ENCODE data around the gene GDPGP1. TPM values are rescaled to one million over a fixed set of nuclear protein-coding genes. Genes with fewer than 3 reads are reported as not detected.

The GDPGP1 gene
- total and polyA plus RNA-seq, 9 of the 15 experiments (the other 6 are each of a cell fraction or from before 2014, with no cell fraction given) = 0.78 to 6.1 (median 2.8) TPM

DNA sequence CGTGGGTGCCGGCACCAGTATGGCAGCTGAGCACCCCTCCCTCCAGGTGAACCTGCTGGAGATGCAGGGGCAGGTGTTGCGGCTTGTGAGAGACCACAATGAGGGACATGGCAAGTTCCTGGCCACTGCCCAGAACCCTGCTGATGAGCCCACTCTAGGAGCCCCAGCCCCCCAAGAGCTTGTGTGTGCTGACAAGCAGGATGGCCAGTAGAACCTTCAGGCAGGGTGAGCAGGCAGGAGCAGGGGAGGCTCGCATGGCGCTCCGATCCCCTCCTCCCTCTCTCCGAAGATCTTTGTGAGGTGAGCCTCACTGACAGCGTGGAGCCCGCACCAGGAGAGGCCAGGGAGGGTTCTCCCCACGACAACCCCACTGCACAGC, 61.2 kb downstream of the GDPGP1 start:
- no peaks in the 10 kb centered on the region; a peak in 1 of 5 replicates for H3K27me3 ChIP-seq (ENCODE audit: control insufficient read depth in 2 of 2, insufficient read depth in 2 of 2, low read length in 2 of 2)
- TF ChIP-seq EWSR1 (IDR thresholded peaks at IDR 0.05; ENCODE audit: borderline replicate concordance, low read depth, partially characterized antibody) (no peak), RFX5 (IDR thresholded peaks at IDR 0.05; ENCODE audit: low read depth, low read length) (no peak), ADNP (tag; IDR thresholded peaks at IDR 0.05) (no peak)
- ATAC-seq (peak; percentile 44), DNase-seq (ENCODE audit: extremely low read depth in 1 of 4, low spot score in 3 of 4) (no peak), FAIRE-seq (no peak)
- H2AFZ ChIP-seq (ENCODE audit: low read depth, low read length) = peak overlapping the region; percentile 55; the same call in 1 of the 2 replicates
- no peaks in the 10 kb centered on the region for H3K9me1 ChIP-seq (ENCODE audit: control insufficient read depth, insufficient read depth, low read length)
- H3K27ac ChIP-seq (ENCODE audit: extremely low read depth, low read depth, low read length) = no peak overlapping the region
- intact Hi-C loops (cut with micrococcal nuclease) = loop anchor here (1.0 to 10.0 kb wide), 2 partner anchors 187 to 640 kb away; partner anchors contain the start of genes HDDC3 and UNC45A
- 31% methylated on average over 4 of the region's 10 CpGs for WGBS (ENCODE audit: insufficient coverage, low coverage, missing lambda C conversion rate)
- no peaks in the 10 kb centered on the region for H3K36me3 ChIP-seq (ENCODE audit: control insufficient read depth, insufficient read depth, low read length)
- no peaks in the 10 kb centered on the region for H3K9me3 ChIP-seq (replicated peaks; ENCODE audit: control insufficient read depth, insufficient read depth, low read depth, low read length)
- H3K4me1 ChIP-seq (replicated peaks in 1 of 2; ENCODE audit: control insufficient read depth in 2 of 2, insufficient read depth in 2 of 2, low read length in 2 of 2) = peaks cover 0 to 27% of the 10 kb centered on the region in 2 experiments; a peak in 4 of 5 replicates
- no peaks in the 10 kb centered on the region for H3K79me2 ChIP-seq (ENCODE audit: control insufficient read depth, insufficient read depth, low read length)
- no peak overlapping the region for H3K4me3 ChIP-seq
- H3K4me2 ChIP-seq (ENCODE audit: insufficient read depth, low read length) = peak overlapping the region; percentile 41; the same call in 1 of the 2 replicates
- no TSS peak for BruUV-seq (replicated peaks)
- POLR2A ChIA-PET = interaction anchor here (0.6 kb wide), 2 partner anchors 49 to 958 kb away, joined by 3 read pairs; no protein-coding TSS in a partner anchor
- no peaks in the 10 kb centered on the region for H4K20me1 ChIP-seq (replicated peaks; ENCODE audit: control insufficient read depth, insufficient read depth, low read length)
- in situ Hi-C loops (cut with MboI) = no loop called here
- peak overlapping the region in 1 of 2 experiments; percentile 2; a peak in 1 of 4 replicates for H3K9ac ChIP-seq (ENCODE audit: insufficient read depth in 1 of 2, low read depth in 2 of 2, low read length in 2 of 2)
- CTCF ChIA-PET (ENCODE audit: low intra/inter-chr PET ratio) = interaction anchor here (0.9 to 3.8 kb wide), 2 partner anchors 187 to 590 kb away, joined by 3 to 46 read pairs; no protein-coding TSS in a partner anchor

Small RNA genes lying within 50 kb of the gene (small RNA-seq; reads per million reads assigned to genes)
- not detected for gene AC091167.3
- gene RN7SL736P = not detected

Other genes starting within 250 kb of the GDPGP1 start
Only the 7 nearest of the 8 such genes appear.
- gene IDH2, start 131.7 kb upstream of the GDPGP1 start, total RNA-seq (2014; rRNA removed) = 59.2 and 74.5 TPM in 2 replicates
- 34.2 and 41.2 TPM in 2 replicates for gene IDH2, start 131.7 kb upstream of the GDPGP1 start, total RNA-seq (2014; rRNA removed; fragmentation: Illumina TruSeq; extraction: Trizol)
- gene IDH2, start 131.7 kb upstream of the GDPGP1 start, total RNA-seq (2015; rRNA removed; fragmentation: Illumina TruSeq; extraction: Trizol) = 72.3 and 72.6 TPM in 2 replicates
- 76.7 and 80.4 TPM in 2 replicates for gene IDH2, start 131.7 kb upstream of the GDPGP1 start, total RNA-seq (2021)
- gene IDH2, start 131.7 kb upstream of the GDPGP1 start, polyA plus RNA-seq (2011; rRNA removed) = 99.9 and 181 TPM in 2 replicates
- gene IDH2, start 131.7 kb upstream of the GDPGP1 start, polyA plus RNA-seq (2014; fragmentation: Illumina TruSeq; extraction: Trizol) = 83.0 and 84.4 TPM in 2 replicates
- gene IDH2, start 131.7 kb upstream of the GDPGP1 start, polyA plus RNA-seq (2014; fragmentation: Nextera tagmentation; extraction: Ambion mirVana) = 1 to 10 TPM in 1 of 2 experiments, under 1 TPM in 1; 0.70 to 3.1 TPM
- 51.1 and 52.3 TPM in 2 replicates for gene IDH2, start 131.7 kb upstream of the GDPGP1 start, polyA plus RNA-seq (2014; rRNA removed)
- gene SEMA4B, start 32.9 kb upstream of the GDPGP1 start, total RNA-seq (2014; rRNA removed) = 11.0 and 38.7 TPM in 2 replicates
- gene SEMA4B, start 32.9 kb upstream of the GDPGP1 start, total RNA-seq (2014; rRNA removed; fragmentation: Illumina TruSeq; extraction: Trizol) = 8.5 and 10.7 TPM in 2 replicates
- gene SEMA4B, start 32.9 kb upstream of the GDPGP1 start, total RNA-seq (2015; rRNA removed; fragmentation: Illumina TruSeq; extraction: Trizol) = 16.7 and 17.7 TPM in 2 replicates
- 33.6 and 37.9 TPM in 2 replicates for gene SEMA4B, start 32.9 kb upstream of the GDPGP1 start, total RNA-seq (2021)
- gene SEMA4B, start 32.9 kb upstream of the GDPGP1 start, polyA plus RNA-seq (2011; rRNA removed) = 28.8 and 56.9 TPM in 2 replicates
- 10.9 and 16.9 TPM in 2 replicates for gene SEMA4B, start 32.9 kb upstream of the GDPGP1 start, polyA plus RNA-seq (2014; fragmentation: Illumina TruSeq; extraction: Trizol)
- 1 to 10 TPM; 1.3 to 1.5 TPM for gene SEMA4B, start 32.9 kb upstream of the GDPGP1 start, polyA plus RNA-seq (2014; fragmentation: Nextera tagmentation; extraction: Ambion mirVana)
- 24.8 and 27.8 TPM in 2 replicates for gene SEMA4B, start 32.9 kb upstream of the GDPGP1 start, polyA plus RNA-seq (2014; rRNA removed)
- gene CIB1, start 268 bp upstream of the GDPGP1 start, total RNA-seq (2014; rRNA removed) = 61.4 and 94.5 TPM in 2 replicates
- gene CIB1, start 268 bp upstream of the GDPGP1 start, total RNA-seq (2014; rRNA removed; fragmentation: Illumina TruSeq; extraction: Trizol) = 46.9 and 49.6 TPM in 2 replicates
- gene CIB1, start 268 bp upstream of the GDPGP1 start, total RNA-seq (2015; rRNA removed; fragmentation: Illumina TruSeq; extraction: Trizol) = 63.4 and 64.5 TPM in 2 replicates
- 106 and 107 TPM in 2 replicates for gene CIB1, start 268 bp upstream of the GDPGP1 start, total RNA-seq (2021)
- 136 and 186 TPM in 2 replicates for gene CIB1, start 268 bp upstream of the GDPGP1 start, polyA plus RNA-seq (2011; rRNA removed)
- gene CIB1, start 268 bp upstream of the GDPGP1 start, polyA plus RNA-seq (2014; fragmentation: Illumina TruSeq; extraction: Trizol) = 107 and 138 TPM in 2 replicates
- gene CIB1, start 268 bp upstream of the GDPGP1 start, polyA plus RNA-seq (2014; fragmentation: Nextera tagmentation; extraction: Ambion mirVana) = 10 to 100 TPM; 14.9 to 33.8 TPM
- 128 and 142 TPM in 2 replicates for gene CIB1, start 268 bp upstream of the GDPGP1 start, polyA plus RNA-seq (2014; rRNA removed)
- 0.04 TPM in 1 of 2 replicates, not detected in the other for gene TTLL13, start 15.3 kb downstream of the GDPGP1 start, total RNA-seq (2014; rRNA removed)
- gene TTLL13, start 15.3 kb downstream of the GDPGP1 start, total RNA-seq (2014; rRNA removed; fragmentation: Illumina TruSeq; extraction: Trizol) = 0.10 and 0.22 TPM in 2 replicates
- 0.11 TPM in 1 of 2 replicates, not detected in the other for gene TTLL13, start 15.3 kb downstream of the GDPGP1 start, total RNA-seq (2015; rRNA removed; fragmentation: Illumina TruSeq; extraction: Trizol)
- gene TTLL13, start 15.3 kb downstream of the GDPGP1 start, total RNA-seq (2021) = 0.11 and 0.36 TPM in 2 replicates
- 0.20 and 0.24 TPM in 2 replicates for gene TTLL13, start 15.3 kb downstream of the GDPGP1 start, polyA plus RNA-seq (2011; rRNA removed)
- gene TTLL13, start 15.3 kb downstream of the GDPGP1 start, polyA plus RNA-seq (2014; fragmentation: Illumina TruSeq; extraction: Trizol) = 0.12 TPM in 1 of 2 replicates, not detected in the other
- gene TTLL13, start 15.3 kb downstream of the GDPGP1 start, polyA plus RNA-seq (2014; fragmentation: Nextera tagmentation; extraction: Ambion mirVana) = under 1 TPM; 0.10 to 0.17 TPM
- gene TTLL13, start 15.3 kb downstream of the GDPGP1 start, polyA plus RNA-seq (2014; rRNA removed) = 0.05 TPM in 1 of 2 replicates, not detected in the other
- gene NGRN, start 31.5 kb downstream of the GDPGP1 start, total RNA-seq (2014; rRNA removed) = 69.5 and 73.4 TPM in 2 replicates
- 54.9 and 58.8 TPM in 2 replicates for gene NGRN, start 31.5 kb downstream of the GDPGP1 start, total RNA-seq (2014; rRNA removed; fragmentation: Illumina TruSeq; extraction: Trizol)
- 60.0 and 61.5 TPM in 2 replicates for gene NGRN, start 31.5 kb downstream of the GDPGP1 start, total RNA-seq (2015; rRNA removed; fragmentation: Illumina TruSeq; extraction: Trizol)
- gene NGRN, start 31.5 kb downstream of the GDPGP1 start, total RNA-seq (2021) = 64.6 and 66.5 TPM in 2 replicates
- gene NGRN, start 31.5 kb downstream of the GDPGP1 start, polyA plus RNA-seq (2011; rRNA removed) = 57.5 and 62.8 TPM in 2 replicates
- gene NGRN, start 31.5 kb downstream of the GDPGP1 start, polyA plus RNA-seq (2014; fragmentation: Illumina TruSeq; extraction: Trizol) = 47.9 and 56.5 TPM in 2 replicates
- gene NGRN, start 31.5 kb downstream of the GDPGP1 start, polyA plus RNA-seq (2014; fragmentation: Nextera tagmentation; extraction: Ambion mirVana) = 10 to 100 TPM; 14.0 to 21.0 TPM
- 64.5 and 70.3 TPM in 2 replicates for gene NGRN, start 31.5 kb downstream of the GDPGP1 start, polyA plus RNA-seq (2014; rRNA removed)
- 1.00 and 1.6 TPM in 2 replicates for gene ZNF774, start 118.1 kb downstream of the GDPGP1 start, total RNA-seq (2014; rRNA removed)
- gene ZNF774, start 118.1 kb downstream of the GDPGP1 start, total RNA-seq (2014; rRNA removed; fragmentation: Illumina TruSeq; extraction: Trizol) = 0.95 and 1.9 TPM in 2 replicates
- gene ZNF774, start 118.1 kb downstream of the GDPGP1 start, total RNA-seq (2015; rRNA removed; fragmentation: Illumina TruSeq; extraction: Trizol) = 1.2 TPM in 2 replicates
- gene ZNF774, start 118.1 kb downstream of the GDPGP1 start, total RNA-seq (2021) = 1.2 and 3.0 TPM in 2 replicates
- gene ZNF774, start 118.1 kb downstream of the GDPGP1 start, polyA plus RNA-seq (2011; rRNA removed) = 1.5 and 1.6 TPM in 2 replicates
- gene ZNF774, start 118.1 kb downstream of the GDPGP1 start, polyA plus RNA-seq (2014; fragmentation: Illumina TruSeq; extraction: Trizol) = 1.7 and 3.9 TPM in 2 replicates
- under 1 TPM; 0.32 to 0.34 TPM for gene ZNF774, start 118.1 kb downstream of the GDPGP1 start, polyA plus RNA-seq (2014; fragmentation: Nextera tagmentation; extraction: Ambion mirVana)
- 1.7 and 2.0 TPM in 2 replicates for gene ZNF774, start 118.1 kb downstream of the GDPGP1 start, polyA plus RNA-seq (2014; rRNA removed)
- 67.1 and 76.0 TPM in 2 replicates for gene IQGAP1, start 154.0 kb downstream of the GDPGP1 start, total RNA-seq (2014; rRNA removed)
- 81.0 and 96.7 TPM in 2 replicates for gene IQGAP1, start 154.0 kb downstream of the GDPGP1 start, total RNA-seq (2014; rRNA removed; fragmentation: Illumina TruSeq; extraction: Trizol)
- 143 and 150 TPM in 2 replicates for gene IQGAP1, start 154.0 kb downstream of the GDPGP1 start, total RNA-seq (2015; rRNA removed; fragmentation: Illumina TruSeq; extraction: Trizol)
- 59.6 and 63.9 TPM in 2 replicates for gene IQGAP1, start 154.0 kb downstream of the GDPGP1 start, total RNA-seq (2021)
- gene IQGAP1, start 154.0 kb downstream of the GDPGP1 start, polyA plus RNA-seq (2011; rRNA removed) = 71.8 and 77.7 TPM in 2 replicates
- 116 and 125 TPM in 2 replicates for gene IQGAP1, start 154.0 kb downstream of the GDPGP1 start, polyA plus RNA-seq (2014; fragmentation: Illumina TruSeq; extraction: Trizol)
- 10 to 100 TPM; 37.6 to 38.7 TPM for gene IQGAP1, start 154.0 kb downstream of the GDPGP1 start, polyA plus RNA-seq (2014; fragmentation: Nextera tagmentation; extraction: Ambion mirVana)
- gene IQGAP1, start 154.0 kb downstream of the GDPGP1 start, polyA plus RNA-seq (2014; rRNA removed) = 68.7 and 79.2 TPM in 2 replicates

All from K562 (cell line).